Epidermal melanocyte (primary cell): Measurements from ENCODE around the gene RPP40.

Source experiments
- DNase-seq: peaks from one replicate; pipeline ENCODE4 v3.0.0; 2011; ENCODE audit warnings: low spot score; ENCODE audit not compliant: insufficient read length

Gene RPP40

DNA sequence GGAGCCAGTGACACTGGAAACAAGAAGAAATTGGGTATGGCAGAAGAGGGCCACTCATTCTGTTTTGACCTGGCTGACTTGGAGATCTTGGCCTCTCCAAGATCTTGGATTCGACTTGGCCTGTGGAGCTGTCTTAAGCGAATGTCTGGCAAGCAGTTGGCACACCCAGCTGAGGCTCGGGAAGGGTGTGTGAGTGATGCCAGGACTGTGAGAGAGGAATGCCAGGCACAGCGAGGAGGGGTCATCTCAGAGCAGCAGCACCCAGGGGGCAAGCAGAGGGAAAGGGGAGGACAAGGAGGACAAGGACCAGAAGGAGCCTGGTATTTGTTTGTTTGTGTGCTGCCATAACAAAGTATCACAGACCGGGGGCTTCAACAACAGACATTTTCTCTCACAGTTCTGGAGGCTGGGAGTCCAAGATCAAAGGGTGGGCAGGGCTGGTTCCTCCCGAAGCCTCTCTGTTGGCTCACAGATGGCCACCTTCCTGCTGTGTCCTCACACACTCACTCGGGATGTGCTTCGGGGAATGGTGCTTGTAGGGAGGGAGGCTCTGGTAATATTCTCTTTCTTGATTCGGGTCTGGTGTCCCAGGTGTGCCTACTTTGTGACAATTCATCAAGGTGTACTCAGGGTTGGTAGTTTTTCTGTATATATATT lies 33.0 kb downstream of the RPP40 start:
- no peak for DNase-seq

DNA sequence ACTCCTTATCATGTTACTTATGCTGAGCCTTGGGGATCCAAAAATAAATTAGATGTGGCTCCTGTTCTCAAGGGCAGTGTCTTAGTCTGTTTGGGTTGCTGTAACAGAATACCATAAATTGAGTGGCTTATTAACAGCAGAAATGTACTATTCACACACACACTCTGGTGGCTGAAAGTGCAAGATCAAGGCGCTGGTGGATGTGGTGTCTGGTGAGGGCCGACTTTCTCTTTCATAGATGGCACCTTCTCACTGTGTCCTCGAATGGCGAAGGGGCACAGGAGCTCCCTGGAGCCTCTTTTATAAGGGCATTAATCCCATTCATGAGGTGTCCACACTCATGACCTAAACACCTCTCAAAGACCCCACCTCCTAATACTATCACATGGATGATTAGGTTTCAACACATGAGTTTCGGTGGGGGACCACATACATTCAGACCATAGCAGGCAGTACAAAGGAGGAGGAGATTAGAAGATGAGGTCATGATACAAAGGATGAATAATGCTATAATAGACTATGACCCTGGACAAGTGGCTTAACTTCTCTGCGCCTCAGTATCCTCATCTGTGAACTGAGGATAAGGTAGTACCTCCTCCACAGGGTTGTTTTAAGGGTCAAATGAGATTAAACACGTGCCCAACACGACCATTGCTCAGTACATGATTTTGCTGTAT lies 34.1 kb downstream of the RPP40 start:
- DNase-seq: no peak

DNA sequence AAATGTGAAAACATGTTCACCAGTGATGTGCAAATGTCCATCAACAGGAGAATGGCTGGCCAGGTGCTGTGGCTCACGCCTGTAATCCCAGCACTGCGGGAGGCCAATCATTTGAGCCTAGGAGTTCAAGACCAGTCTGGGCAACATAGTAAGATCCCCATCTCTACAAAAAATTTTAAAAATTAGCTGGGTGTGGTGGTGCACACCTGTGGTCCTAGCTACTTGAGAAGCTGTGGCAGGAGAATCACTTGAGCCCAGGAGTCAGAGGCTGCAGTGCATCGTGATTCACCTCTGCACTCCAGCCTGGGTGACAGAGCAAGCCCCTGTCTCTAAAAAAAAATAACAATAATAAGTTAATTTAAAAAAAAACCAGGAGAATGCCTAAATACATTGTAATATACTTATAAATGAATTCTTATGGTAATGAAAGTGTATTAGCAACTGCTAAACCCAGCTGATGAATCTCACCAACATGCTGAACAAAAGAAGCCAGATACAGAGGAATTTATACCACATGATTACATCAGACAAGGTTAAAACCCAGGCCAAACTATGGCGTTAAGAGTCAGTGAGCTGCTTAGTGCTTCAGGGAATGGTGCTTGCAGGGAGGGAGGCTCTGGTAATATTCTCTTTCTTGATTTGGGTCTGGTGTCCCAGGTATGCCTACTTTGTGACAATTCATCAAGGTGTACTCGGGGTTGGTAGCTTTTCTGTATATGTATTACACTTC lies 36.4 kb downstream of the RPP40 start:
- no peak for DNase-seq

DNA sequence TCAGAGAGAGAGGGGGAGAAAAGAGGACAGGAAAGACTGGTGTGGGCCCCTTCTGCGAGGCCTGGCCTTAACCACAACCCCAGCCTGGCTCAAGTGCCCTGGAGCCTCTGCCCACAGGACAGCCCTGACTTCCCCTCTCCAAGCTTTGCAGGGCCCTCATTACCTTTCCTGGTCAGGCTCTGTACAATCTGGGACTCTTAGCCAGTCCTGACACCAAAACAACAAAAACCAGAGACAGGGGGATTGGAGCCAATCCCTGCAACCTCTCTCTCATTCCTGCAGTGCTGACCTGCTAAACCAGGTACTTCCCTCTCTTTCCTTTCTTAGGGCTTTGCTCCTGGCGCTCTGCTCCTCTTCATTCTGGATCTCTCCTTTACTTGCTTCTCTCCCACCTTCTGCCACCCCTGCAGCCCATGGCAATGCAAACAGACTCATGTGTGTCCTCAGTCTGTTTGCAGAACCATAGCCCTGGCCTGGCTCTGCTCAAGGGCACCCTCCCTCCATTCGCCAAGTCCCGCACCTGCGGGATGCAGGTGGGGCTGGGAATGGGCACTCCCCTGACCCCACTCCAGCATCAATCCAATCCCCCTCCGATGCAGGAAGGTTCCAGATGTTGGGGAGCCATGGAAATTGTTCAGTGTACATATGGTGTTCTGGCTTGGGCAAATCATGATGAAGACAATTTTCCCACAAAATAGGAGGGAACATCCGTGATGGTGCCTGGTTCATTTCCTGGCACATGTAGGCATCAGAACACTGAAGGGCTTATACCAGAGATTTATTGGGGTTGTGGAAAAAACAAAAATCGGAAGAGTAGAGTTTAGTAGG lies 38.1 kb downstream of the RPP40 start:
- no peak for DNase-seq

DNA sequence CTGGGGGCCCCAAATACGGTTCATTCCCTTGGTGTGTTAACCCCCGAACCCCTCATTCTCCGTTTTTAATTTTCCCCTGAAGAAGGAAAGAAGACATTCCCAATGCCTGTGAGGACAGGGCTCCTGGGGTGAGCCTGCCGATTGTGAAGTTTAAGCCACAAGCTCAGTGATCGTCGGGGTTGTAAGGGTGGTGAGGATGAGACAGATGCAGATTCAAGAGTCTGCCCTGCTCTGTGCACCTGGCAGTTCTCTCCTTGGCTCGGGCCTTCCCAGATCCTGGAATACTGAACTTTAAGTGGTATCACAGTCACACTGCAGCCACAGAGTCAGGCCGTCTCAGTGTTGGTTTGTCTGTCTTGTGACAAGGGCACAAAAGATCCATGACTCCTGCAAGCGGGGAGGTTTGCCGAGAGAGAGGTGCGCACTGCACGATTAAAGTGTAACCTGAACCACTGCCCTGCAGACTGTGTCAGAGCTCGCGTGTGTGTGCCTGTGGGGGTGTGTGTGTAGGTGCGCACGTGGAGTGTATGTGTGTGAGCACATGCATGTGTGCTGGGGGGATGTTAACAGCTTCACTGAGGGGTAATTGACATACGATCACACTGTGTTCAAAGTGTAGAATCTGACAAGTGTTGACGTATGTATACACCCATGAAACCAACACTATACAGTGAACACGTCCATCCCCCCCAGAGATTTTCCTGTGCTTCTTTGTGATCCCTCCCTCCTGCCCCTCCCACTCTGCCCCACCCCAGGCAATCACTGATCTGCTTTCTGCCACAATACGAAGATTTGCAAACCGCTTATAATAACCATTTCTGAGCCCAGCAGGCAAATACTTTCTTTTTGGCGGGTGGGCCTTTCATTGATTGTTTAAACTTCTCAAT lies 38.9 kb downstream of the RPP40 start:
- DNase-seq: no peak

DNA sequence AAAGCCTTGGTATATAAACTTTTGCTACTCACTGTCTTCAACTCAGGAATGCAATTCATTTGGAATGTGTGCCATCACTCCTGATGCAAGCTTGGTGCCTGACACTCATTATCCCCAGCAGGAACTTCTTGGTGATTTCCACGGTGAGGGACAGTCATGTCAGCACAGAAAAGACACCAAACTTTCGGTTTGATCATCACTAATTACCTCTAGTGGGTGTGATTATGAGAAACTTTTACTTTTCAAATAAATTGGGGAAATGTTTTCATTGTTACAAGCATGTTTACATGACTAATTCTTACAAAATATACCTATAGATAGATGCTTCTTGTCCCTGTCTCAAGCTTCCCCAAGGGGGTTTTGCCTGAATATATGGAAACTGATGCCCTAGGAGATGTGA lies 40.9 kb downstream of the RPP40 start:
- DNase-seq: no peak

GRCh38 chr6:4961322-4962168 lies 42.3 kb downstream of the RPP40 start:
- DNase-seq: no peak

GRCh38 chr6:4958624-4959023 lies 45.2 kb downstream of the RPP40 start:
- DNase-seq: no peak

DNA sequence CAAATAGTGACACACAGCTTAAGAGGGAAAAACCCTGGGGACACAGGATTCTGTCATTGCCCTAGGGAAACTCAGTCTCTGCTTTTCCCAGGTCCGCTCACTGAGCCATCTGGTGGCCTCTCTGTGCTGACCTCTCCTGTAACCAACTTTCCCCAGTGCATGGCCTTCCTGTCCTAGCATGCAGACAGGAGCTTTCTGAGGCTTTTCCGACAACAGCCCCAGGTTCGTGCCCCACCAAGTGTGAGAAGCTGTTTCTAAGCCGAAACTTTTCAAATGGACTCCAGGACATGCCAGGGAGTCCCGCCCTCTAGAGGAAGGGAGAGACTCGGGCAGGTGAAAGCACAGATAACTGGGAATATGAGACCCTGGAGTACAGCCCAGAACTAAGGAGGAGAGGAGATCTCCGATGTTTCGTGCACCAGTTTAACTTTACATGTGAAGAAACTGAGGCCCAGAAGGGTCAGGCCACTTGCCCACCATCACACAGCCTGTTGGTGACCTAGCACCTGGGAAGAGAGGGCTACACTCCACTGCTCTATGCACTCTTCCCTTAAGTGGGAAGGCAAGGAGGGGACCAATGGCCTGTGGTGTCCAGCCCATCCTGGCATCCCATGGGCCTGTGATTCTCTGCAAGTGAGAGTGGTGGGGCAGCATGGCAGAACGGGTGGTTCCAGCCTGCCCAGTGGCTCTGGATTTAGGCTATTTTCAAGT lies 46.2 kb downstream of the RPP40 start:
- no peak for DNase-seq

GRCh38 chr6:4956625-4957024 lies 47.2 kb downstream of the RPP40 start:
- DNase-seq: no peak

DNA sequence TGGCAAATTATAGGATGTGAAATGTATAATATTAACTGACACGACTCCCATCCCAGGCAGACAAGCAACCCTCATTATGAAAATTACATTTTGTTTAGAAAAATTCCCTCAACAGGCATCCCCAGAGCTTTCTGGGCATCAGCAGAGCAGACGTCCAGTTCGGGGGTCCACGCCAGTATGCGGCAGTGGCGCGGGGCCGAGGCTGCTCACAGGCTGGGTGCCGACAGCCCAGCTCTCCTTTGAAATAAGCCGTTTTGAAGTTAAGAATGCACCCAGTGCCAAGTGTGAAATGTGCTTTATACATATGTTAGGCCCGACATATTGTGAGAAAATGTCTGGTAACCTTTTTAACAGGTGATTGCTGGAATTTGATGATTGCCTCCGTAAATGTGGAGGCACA lies 50.4 kb downstream of the RPP40 start:
- DNase-seq: no peak

DNA sequence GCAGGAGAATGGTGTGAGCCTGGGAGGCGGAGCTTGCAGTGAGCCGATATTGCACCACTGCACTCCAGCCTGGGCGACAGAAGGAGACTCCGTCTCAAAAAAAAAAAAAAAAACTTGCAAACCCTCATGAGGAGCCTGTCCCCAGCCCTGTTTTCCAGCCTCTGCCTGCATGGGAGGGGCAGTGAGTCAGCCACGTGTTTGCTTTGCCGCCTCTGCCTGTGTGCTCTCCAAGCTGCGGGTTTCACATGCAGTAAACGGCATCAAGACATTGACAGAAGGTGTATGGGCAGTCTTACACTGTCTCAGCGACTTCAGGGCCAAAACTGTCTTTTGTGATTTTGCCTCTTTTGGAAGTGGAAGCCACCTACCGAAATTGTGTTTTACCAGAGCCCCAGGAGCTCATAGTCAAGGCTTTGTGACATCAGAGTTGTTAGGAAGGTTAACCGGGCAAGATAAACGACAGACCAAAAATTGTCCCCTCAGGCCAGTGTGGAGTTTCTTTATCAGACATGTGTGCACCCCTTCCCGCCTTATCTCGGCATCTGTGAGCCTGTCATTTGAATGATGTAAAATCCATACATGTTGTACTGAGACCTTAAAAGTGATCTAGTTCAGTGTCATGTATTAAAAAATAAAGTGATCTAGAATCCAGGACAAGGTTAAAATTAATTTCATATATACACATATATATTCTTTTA lies 52.9 kb downstream of the RPP40 start:
- no peak for DNase-seq

GRCh38 chr6:4950076-4950475 lies 53.8 kb downstream of the RPP40 start:
- DNase-seq: no peak

DNA sequence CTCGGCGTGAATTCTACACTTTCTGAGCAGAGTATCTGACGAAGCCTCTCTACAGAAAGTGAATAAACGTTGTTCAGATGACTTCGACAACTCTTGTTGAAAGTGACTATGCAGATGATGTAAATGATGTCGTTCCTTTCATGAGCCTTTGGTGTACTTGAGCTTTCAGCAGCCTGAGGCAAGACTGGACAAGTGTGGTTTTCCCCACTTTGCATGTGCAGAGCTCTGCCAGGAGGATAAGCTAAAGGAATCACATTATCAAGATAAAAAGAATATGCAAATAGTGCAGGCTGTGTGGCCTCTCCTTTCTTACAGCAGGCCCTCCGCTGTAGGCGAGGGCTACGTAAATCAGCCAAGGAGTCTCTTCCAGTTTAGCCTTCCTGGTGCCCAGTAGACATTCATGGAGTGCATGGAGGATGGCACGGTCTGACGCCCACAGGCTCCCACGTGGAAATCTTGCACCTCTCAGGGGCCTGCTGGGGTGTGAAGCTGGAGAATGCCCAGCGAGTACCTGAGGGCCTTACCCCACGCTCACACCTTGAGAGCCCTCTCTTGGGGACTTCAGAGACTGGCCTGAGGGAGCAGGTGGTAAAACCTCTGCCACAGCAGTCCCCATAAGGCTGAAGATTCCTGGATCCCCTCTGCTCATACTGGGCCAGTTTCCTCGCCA lies 54.9 kb downstream of the RPP40 start:
- DNase-seq: no peak

GRCh38 chr6:4947716-4948115 lies 56.1 kb downstream of the RPP40 start:
- DNase-seq: no peak

- DNase-seq: no peak
These were observed 57.3 kb downstream of the RPP40 start for GRCh38 chr6:4946521-4946920.
